Prostate gland (tissue), 2 donors: ENCODE measurements around the gene STAB2.

Source experiments
- POLR2A ChIP-seq: fragments of 450-650 bp; IDR thresholded peaks from one replicate; pipeline ENCODE4 v1.6.1; 2016; ENCODE audit warnings: antibody characterized with exemption, mild to moderate bottlenecking
- POLR2AphosphoS5 ChIP-seq: sonication (generic); formaldehyde crosslinking; IDR thresholded peaks from one replicate; pipeline ENCODE4 v1.6.1; 2017; ENCODE audit warnings: antibody characterized with exemption
- TF ChIP-seq, protein P1 (sequence below), 4 experiments: fragments of 200-600 bp in 2 of 4; fragments of 450-650 bp in 2 of 4; sonication (generic) in 2 of 4; IDR thresholded peaks; 1 replicate in 3 of 4; 2 replicates in 1 of 4; pipeline ENCODE4 v1.5.1; 2016 to 2019; ENCODE audit warnings: antibody characterized with exemption in 4 of 4, mild to moderate bottlenecking in 2 of 4, moderate library complexity in 2 of 4

DNA sequence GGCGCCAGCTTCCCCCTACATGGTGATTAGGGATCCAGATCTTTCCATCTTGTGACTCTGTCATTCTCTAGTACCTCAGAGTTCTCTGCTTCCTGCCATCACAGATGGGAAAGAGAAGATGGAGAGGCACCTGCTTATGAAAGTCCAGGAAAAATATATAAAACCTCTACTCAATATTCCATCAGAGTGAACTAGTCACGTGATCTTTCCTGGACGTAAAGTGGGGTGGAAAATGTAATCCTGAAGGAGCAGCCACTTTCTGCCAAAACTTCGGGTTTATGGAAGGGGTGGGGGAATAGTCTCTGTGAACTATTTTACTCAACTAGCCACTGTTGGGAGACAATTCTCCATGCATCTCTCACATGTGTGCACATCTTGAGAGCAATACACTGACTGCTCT is 47.7 kb downstream of the STAB2 start:
- TF ChIP-seq, protein P1, sequence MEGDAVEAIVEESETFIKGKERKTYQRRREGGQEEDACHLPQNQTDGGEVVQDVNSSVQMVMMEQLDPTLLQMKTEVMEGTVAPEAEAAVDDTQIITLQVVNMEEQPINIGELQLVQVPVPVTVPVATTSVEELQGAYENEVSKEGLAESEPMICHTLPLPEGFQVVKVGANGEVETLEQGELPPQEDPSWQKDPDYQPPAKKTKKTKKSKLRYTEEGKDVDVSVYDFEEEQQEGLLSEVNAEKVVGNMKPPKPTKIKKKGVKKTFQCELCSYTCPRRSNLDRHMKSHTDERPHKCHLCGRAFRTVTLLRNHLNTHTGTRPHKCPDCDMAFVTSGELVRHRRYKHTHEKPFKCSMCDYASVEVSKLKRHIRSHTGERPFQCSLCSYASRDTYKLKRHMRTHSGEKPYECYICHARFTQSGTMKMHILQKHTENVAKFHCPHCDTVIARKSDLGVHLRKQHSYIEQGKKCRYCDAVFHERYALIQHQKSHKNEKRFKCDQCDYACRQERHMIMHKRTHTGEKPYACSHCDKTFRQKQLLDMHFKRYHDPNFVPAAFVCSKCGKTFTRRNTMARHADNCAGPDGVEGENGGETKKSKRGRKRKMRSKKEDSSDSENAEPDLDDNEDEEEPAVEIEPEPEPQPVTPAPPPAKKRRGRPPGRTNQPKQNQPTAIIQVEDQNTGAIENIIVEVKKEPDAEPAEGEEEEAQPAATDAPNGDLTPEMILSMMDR (IDR thresholded peaks at IDR 0.05), result no peak
- no peak for TF ChIP-seq POLR2A
- TF ChIP-seq POLR2AphosphoS5, result no peak
